Lower lobe of right lung (tissue), 2 donors: ENCODE data around the gene PKD1. TPM values are rescaled to one million over a fixed set of nuclear protein-coding genes. Genes with fewer than 3 reads are reported as not detected.

ENCODE experiments used
- ATAC-seq, 2 donors: fragments of 200-7000 bp; cut with Tn5 transposase; one replicate each; pipeline ENCODE4 v1.9.1; 2020 to 2022; ENCODE audit warnings: mild to moderate bottlenecking in 2 of 2, moderate library complexity in 2 of 2
- DNase-seq: peaks from one replicate; pipeline ENCODE4 v3.0.0-alpha.2; 2020
- H3K27ac ChIP-seq: fragments of 200-600 bp; one replicate; pipeline ENCODE4 v1.8.0; 2022
- H3K27me3 ChIP-seq: fragments of 200-600 bp; one replicate; pipeline ENCODE4 v1.8.0; 2022; ENCODE audit warnings: low read depth
- H3K36me3 ChIP-seq: fragments of 200-600 bp; one replicate; pipeline ENCODE4 v1.8.0; 2022; ENCODE audit warnings: mild to moderate bottlenecking
- H3K4me1 ChIP-seq: fragments of 200-600 bp; one replicate; pipeline ENCODE4 v1.8.0; 2022
- H3K4me3 ChIP-seq: fragments of 200-600 bp; one replicate; pipeline ENCODE4 v1.8.0; 2022; ENCODE audit warnings: mild to moderate bottlenecking
- H3K9me3 ChIP-seq: fragments of 200-600 bp; one replicate; pipeline ENCODE4 v1.8.0; 2022
- intact Hi-C: fragments of 100-400 bp; cut with DNase I; formaldehyde crosslinking; loops from one replicate; pipeline ENCODE4 v1.11.0; 2022
- total RNA-seq: library from RNA; stranded (reverse); fragmentation: NEBNext Ultra II Directional; extraction: Animal tissue kit (Norgen Biotek cat#: 25700); gene quantifications from one replicate; pipeline ENCODE4 v1.2.1, GENCODE V29; 2021
- TF ChIP-seq, protein P1 (sequence below): fragments of 200-600 bp; IDR thresholded peaks from one replicate; pipeline ENCODE4 v1.8.0; 2022; ENCODE audit warnings: antibody characterized with exemption, mild to moderate bottlenecking
- donor health status: DM: no; HTN: yes; CAD: no; lungs with severe emphysema.

The PKD1 gene
- total RNA-seq, 1 donor from 2014 or later, result 81.6 TPM

- peak overlapping the region; percentile 77 for H3K27ac ChIP-seq
- intact Hi-C loops, result no loop called here
Measured at GRCh38 chr16:2152695-2153506, 17.2 kb upstream of the PKD1 start.

GRCh38 chr16:2151188-2152091 lies 15.7 kb upstream of the PKD1 start:
- DNase-seq (no peak), ATAC-seq (no peak)
- H3K27me3 ChIP-seq, result no peaks in the 10 kb centered on the region
- peak overlapping the region; percentile 75 for H3K4me3 ChIP-seq
- TF ChIP-seq, protein P1, sequence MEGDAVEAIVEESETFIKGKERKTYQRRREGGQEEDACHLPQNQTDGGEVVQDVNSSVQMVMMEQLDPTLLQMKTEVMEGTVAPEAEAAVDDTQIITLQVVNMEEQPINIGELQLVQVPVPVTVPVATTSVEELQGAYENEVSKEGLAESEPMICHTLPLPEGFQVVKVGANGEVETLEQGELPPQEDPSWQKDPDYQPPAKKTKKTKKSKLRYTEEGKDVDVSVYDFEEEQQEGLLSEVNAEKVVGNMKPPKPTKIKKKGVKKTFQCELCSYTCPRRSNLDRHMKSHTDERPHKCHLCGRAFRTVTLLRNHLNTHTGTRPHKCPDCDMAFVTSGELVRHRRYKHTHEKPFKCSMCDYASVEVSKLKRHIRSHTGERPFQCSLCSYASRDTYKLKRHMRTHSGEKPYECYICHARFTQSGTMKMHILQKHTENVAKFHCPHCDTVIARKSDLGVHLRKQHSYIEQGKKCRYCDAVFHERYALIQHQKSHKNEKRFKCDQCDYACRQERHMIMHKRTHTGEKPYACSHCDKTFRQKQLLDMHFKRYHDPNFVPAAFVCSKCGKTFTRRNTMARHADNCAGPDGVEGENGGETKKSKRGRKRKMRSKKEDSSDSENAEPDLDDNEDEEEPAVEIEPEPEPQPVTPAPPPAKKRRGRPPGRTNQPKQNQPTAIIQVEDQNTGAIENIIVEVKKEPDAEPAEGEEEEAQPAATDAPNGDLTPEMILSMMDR, result no peak
- no peaks in the 10 kb centered on the region for H3K9me3 ChIP-seq
- intact Hi-C loops, result no loop called here
- no peak overlapping the region for H3K27ac ChIP-seq
- peaks cover 72% of the 10 kb centered on the region for H3K4me1 ChIP-seq
- H3K36me3 ChIP-seq, result peaks cover 21% of the 10 kb centered on the region

More at GRCh38 chr16:2152695-2153506, 17.2 kb upstream of the PKD1 start:
- H3K4me1 ChIP-seq, result peaks cover 83% of the 10 kb centered on the region
- no peaks in the 10 kb centered on the region for H3K27me3 ChIP-seq
- H3K9me3 ChIP-seq, result no peaks in the 10 kb centered on the region
- ATAC-seq (no peak), DNase-seq (no peak)
- TF ChIP-seq, protein P1, result no peak
- peaks cover 21% of the 10 kb centered on the region for H3K36me3 ChIP-seq
- peak overlapping the region; percentile 75 for H3K4me3 ChIP-seq

DNA sequence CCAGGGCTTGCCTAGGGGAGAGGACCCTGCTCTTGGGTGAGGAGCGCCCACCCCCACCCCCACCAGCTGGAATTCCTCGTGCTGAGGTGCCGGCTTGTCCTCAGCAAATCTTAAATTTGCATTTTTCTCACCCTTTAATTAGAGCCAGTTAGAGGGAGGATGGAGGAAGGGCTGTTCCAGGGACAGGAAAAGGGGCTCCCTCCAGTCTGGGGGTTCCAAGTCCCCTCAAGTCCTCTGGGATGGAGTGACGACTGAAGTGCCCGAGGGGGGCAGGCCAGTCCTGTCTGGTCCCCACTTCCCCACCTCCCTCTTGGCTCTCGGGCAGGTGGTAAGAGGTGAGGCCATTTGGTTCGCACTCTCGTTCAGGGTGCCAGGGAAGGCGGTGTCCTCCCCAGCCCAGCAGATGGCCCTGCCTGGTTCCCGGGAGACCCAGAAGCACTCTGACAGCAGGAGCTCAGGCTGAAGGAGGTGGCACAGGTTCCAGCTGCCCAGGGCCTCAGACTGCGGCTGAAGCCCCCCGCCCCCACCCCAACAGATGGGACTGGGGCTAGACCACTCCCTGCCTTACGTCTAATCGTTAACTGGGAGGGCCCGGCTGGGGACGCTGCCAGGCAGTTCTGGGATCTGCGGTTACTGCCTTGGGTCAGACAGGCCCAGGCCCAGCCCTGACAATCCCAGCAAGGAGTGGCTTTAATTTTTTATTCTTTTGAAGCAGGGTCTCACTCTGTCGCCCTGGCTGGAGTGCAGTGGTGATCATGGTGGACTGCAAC lies 14.9 kb upstream of the PKD1 start:
- no peak for ATAC-seq
- no peak overlapping the region for H3K27ac ChIP-seq

DNA sequence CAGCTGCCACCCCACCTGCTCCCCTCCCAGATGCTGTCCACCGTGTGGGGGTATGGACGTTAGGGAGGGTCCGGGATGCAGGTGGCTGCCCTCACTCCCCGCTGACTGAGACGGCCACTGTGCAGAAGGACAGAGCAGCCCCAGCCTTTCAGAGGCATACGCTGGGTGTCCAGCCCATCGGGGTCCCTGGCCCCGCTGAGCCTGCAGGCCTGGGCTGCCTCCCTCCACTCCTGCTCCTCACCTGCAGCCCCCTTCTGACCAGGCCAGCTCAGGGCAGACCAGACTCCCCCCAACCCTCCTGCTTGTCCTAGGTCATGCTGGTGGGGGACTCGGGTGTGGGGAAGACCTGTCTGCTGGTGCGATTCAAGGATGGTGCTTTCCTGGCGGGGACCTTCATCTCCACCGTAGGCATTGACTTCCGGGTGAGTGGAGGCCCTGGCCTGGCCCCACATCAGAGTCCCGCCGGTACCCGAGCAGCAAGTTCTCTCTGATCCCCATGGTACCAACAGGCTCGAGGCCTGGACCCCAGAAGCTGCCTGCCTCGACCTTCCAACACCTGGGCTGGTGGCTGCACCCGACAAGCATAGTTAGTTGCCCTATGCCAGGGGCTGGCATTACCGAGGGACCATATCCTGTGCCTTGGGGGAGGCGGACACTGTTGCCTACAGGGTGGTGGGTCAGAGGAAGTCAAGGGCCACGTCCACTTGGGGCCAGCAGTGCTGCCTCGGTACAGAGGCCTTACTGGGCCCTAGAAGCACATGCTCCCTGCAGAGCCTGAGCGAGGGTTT lies 14.1 kb upstream of the PKD1 start:
- Histone ChIP-seq H3K4me1 (peaks cover 67% of the 10 kb centered on the region), H3K36me3 (peaks cover 21% of the 10 kb centered on the region), H3K27ac (no peak overlapping the region), H3K9me3 (no peaks in the 10 kb centered on the region), H3K27me3 (no peaks in the 10 kb centered on the region), H3K4me3 (no peak overlapping the region)
- intact Hi-C loops, result loop anchor here (10.0 kb wide), 1 partner anchor 125 kb away; the partner anchor contains the start of gene NHERF2
- ATAC-seq (no peak), DNase-seq (no peak)
- TF ChIP-seq, protein P1, result no peak

More for the DNA sequence above, 14.9 kb upstream of the PKD1 start:
- no peak for DNase-seq
- Histone ChIP-seq H3K4me1 (peaks cover 69% of the 10 kb centered on the region), H3K4me3 (no peak overlapping the region), H3K36me3 (peaks cover 21% of the 10 kb centered on the region), H3K27me3 (no peaks in the 10 kb centered on the region), H3K9me3 (no peaks in the 10 kb centered on the region)
- TF ChIP-seq, protein P1, result no peak
- intact Hi-C loops, result no loop called here
